Panc1 (cell line): Measurements from ENCODE around the gene TFAM.

ENCODE experiments used
- CTCF ChIP-seq: fragments of 450-650 bp; IDR thresholded peaks from 2 replicates; pipeline ENCODE4 v1.5.1; 2017; ENCODE audit warnings: mild to moderate bottlenecking
- REST ChIP-seq, 2 experiments: IDR thresholded peaks; 2 replicates each; pipeline ENCODE4 v1.6.1; 2011 to 2012; ENCODE audit warnings: low read depth in 2 of 2, control low read depth in 1 of 2, low read length in 1 of 2, mild to moderate bottlenecking in 1 of 2, moderate library complexity in 1 of 2; ENCODE audit not compliant: insufficient read depth in 1 of 2
- SIN3A ChIP-seq: IDR thresholded peaks from 2 replicates; pipeline ENCODE4 v1.6.1; 2012; ENCODE audit warnings: low read depth, mild to moderate bottlenecking, low read length, moderate library complexity, borderline replicate concordance; ENCODE audit not compliant: insufficient read depth

GRCh38 chr10:58414270-58415041 is 29.2 kb downstream of the TFAM start:
- TF ChIP-seq CTCF (peak; percentile 44), SIN3A (no peak), REST (IDR thresholded peaks at IDR 0.05; ENCODE audit: insufficient read depth in 1 of 2, low read depth in 2 of 2, low read length in 1 of 2) (no peak)
